HepG2 (cell line): Measurements from ENCODE around the gene SCAI. TPM values are rescaled to one million over a fixed set of nuclear protein-coding genes. Genes with fewer than 3 reads are reported as not detected.

Source experiments
- ATF2 ChIP-seq: sonication (generic); formaldehyde crosslinking; IDR thresholded peaks from 2 replicates; pipeline ENCODE4 v1.4.0; 2020; ENCODE audit warnings: missing genetic modification reagents
- EED ChIP-seq: sonication (generic); formaldehyde crosslinking; IDR thresholded peaks from 2 replicates; pipeline ENCODE4 v1.5.0; 2020; ENCODE audit warnings: mild to moderate bottlenecking, missing genetic modification reagents
- ELF3 ChIP-seq: IDR thresholded peaks from 2 replicates; pipeline ENCODE4 v1.6.1; 2016; ENCODE audit warnings: missing genetic modification reagents, missing compliant biosample characterization
- FOXP1 ChIP-seq, 2 experiments: fragments of 450-650 bp in 1 of 2; IDR thresholded peaks; 2 replicates each; pipeline ENCODE4 v1.6.1; 2017 to 2018; ENCODE audit warnings: antibody characterized with exemption in 1 of 2
- KMT2A ChIP-seq: sonication (generic); formaldehyde crosslinking; IDR thresholded peaks from 2 replicates; pipeline ENCODE4 v1.4.0; 2020; ENCODE audit warnings: missing genetic modification reagents
- MATR3 ChIP-seq: sonication (generic); formaldehyde crosslinking; IDR thresholded peaks from 2 replicates; pipeline ENCODE4 v1.4.0; 2020; ENCODE audit warnings: missing genetic modification reagents
- MAX ChIP-seq: IDR thresholded peaks from 2 replicates; pipeline ENCODE4 v1.6.1; 2012; ENCODE audit warnings: inconsistent platforms
- PAXIP1 ChIP-seq: sonication (generic); formaldehyde crosslinking; conservative IDR thresholded peaks from 2 replicates; pipeline ENCODE4 v1.4.0; 2020; ENCODE audit warnings: mild to moderate bottlenecking, missing genetic modification reagents, moderate library complexity
- PBX2 ChIP-seq: IDR thresholded peaks from 2 replicates; pipeline ENCODE4 v1.6.1; 2016; ENCODE audit warnings: control low read depth
- RCOR2 ChIP-seq: IDR thresholded peaks from 2 replicates; pipeline ENCODE4 v1.6.1; 2016; ENCODE audit warnings: missing biosample characterization, missing genetic modification reagents
- ZBTB25 ChIP-seq: IDR thresholded peaks from 2 replicates; pipeline ENCODE4 v1.6.1; 2018; ENCODE audit warnings: missing genetic modification reagents
- ZKSCAN5 ChIP-seq: sonication (generic); formaldehyde crosslinking; IDR thresholded peaks from 2 replicates; pipeline ENCODE4 v1.5.1; 2020; ENCODE audit warnings: mild to moderate bottlenecking, missing genetic modification reagents
- ZNF12 ChIP-seq: sonication (generic); formaldehyde crosslinking; IDR thresholded peaks from 2 replicates; pipeline ENCODE4 v1.5.0; 2020; ENCODE audit warnings: missing genetic modification reagents
- ZNF160 ChIP-seq: sonication (generic); formaldehyde crosslinking; IDR thresholded peaks from 2 replicates; pipeline ENCODE4 v1.8.0; 2022; ENCODE audit warnings: mild to moderate bottlenecking, inconsistent platforms, missing genetic modification reagents
- ZNF225 ChIP-seq: sonication (generic); formaldehyde crosslinking; IDR thresholded peaks from 2 replicates; pipeline ENCODE4 v1.4.0; 2020; ENCODE audit warnings: mild to moderate bottlenecking, missing genetic modification reagents
- ZNF503 ChIP-seq: sonication (generic); formaldehyde crosslinking; IDR thresholded peaks from 2 replicates; pipeline ENCODE4 v1.4.0; 2020; ENCODE audit warnings: missing genetic modification reagents
- ZNF550 ChIP-seq: sonication (generic); formaldehyde crosslinking; IDR thresholded peaks from 2 replicates; pipeline ENCODE4 v1.4.0; 2020; ENCODE audit warnings: mild to moderate bottlenecking, missing genetic modification reagents, borderline replicate concordance
- polyA plus RNA-seq, 8 experiments: library from polyadenylated mRNA; depleted of rRNA in 3 of 8; stranded (reverse) in 7 of 8; unstranded in 1 of 8; fragments of >200 nt; fragmentation: Illumina TruSeq in 4 of 8; extraction: Trizol in 4 of 8; gene quantifications; 2 replicates each; pipeline versions ENCODE4 v1.2.1 to v1.2.3, GENCODE V29; 2011 to 2016; ENCODE audit warnings: low read depth in 4 of 8, missing spikeins in 1 of 8, mixed read lengths in 1 of 8; ENCODE audit not compliant: insufficient read depth in 1 of 8
- total RNA-seq, 5 experiments: library from RNA; depleted of rRNA; stranded (reverse); fragments of >200 nt; fragmentation: Illumina TruSeq; extraction: Trizol; gene quantifications; 2 replicates each; pipeline ENCODE4 v1.2.3, GENCODE V29; 2016; ENCODE audit warnings: low read depth in 1 of 5

SCAI gene
- total and polyA plus RNA-seq, 2 of the 13 experiments (the other 11 are each of a cell fraction or from before 2014, with no cell fraction given), result 4.4 to 8.4 TPM

GRCh38 chr9:125043148-125043547 lies 100.2 kb downstream of the SCAI start (continued):
- TF ChIP-seq ZNF503 (CRISPR knock-in tag) (no peak), PBX2 (no peak), EED (CRISPR knock-in tag) (no peak), KMT2A (CRISPR knock-in tag) (no peak), ATF2 (no peak), ZKSCAN5 (no peak), ZNF12 (CRISPR knock-in tag) (no peak), PAXIP1 (CRISPR knock-in tag) (no peak), MATR3 (no peak), ZBTB25 (CRISPR knock-in tag) (no peak), FOXP1 (IDR thresholded peaks at IDR 0.05) (no peak), FOXP1 (CRISPR knock-in tag; IDR thresholded peaks at IDR 0.05) (peak; percentile 29; the same call in 1 of the 2 replicates), ELF3 (CRISPR knock-in tag) (peak; percentile 57), ZNF550 (CRISPR knock-in tag) (no peak), ZNF160 (CRISPR knock-in tag) (no peak), RCOR2 (0 out of 2 replicates have a peak, but pooled peaks have one; percentile 16), MAX (no peak), ZNF225 (CRISPR knock-in tag) (no peak)
- TF ChIP-seq, all 625 proteins: peak for 7
